T-helper 1 cell treated with Interleukin-12 subunit alpha and Interleukin-12 subunit beta and Interleukin-4 antibody, amounts not matched to agents 30 μg/mL and 1 μg/mL, for 36 hours (primary cell): ENCODE measurements around the gene GALNT12.

Experiments
- H3K27ac Mint-ChIP-seq: one replicate; pipeline ENCODE4 v1.8.0; 2021; ENCODE audit warnings: mild to moderate bottlenecking, mixed read lengths
- H3K27me3 Mint-ChIP-seq: one replicate; pipeline ENCODE4 v1.8.0; 2021; ENCODE audit warnings: low read depth, mixed read lengths
- H3K36me3 Mint-ChIP-seq: one replicate; pipeline ENCODE4 v1.8.0; 2021; ENCODE audit warnings: low read depth, mixed read lengths
- H3K4me1 Mint-ChIP-seq: one replicate; pipeline ENCODE4 v1.8.0; 2021; ENCODE audit warnings: low read depth, mixed read lengths
- H3K4me3 Mint-ChIP-seq: one replicate; pipeline ENCODE4 v1.8.0; 2021; ENCODE audit warnings: mild to moderate bottlenecking, moderate library complexity, mixed read lengths
- H3K9me3 Mint-ChIP-seq: one replicate; pipeline ENCODE4 v1.8.0; 2021; ENCODE audit warnings: mixed read lengths

Gene GALNT12

DNA sequence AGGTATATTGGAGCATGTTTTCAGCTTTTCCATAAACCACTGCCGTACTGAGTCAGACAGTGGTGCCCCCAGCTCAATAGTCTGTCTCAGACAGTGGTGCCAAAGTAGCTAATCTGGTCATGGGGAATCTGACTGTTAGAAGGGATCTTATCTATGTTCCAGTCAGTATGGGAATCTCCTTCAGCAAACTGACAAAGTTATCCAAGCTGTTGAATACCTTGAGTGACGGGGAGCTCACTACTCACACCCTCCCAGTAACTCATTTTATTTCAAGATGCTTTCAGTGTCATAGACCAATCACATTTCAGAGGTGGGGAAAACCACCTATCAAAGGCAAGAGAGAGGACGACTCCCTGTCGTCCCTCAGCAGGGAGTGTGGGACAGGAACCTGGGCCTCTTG, 29.9 kb upstream of the GALNT12 start:
- no peaks in the 10 kb centered on the region for H3K4me1 Mint-ChIP-seq
- H3K27ac Mint-ChIP-seq, result no peak overlapping the region

DNA sequence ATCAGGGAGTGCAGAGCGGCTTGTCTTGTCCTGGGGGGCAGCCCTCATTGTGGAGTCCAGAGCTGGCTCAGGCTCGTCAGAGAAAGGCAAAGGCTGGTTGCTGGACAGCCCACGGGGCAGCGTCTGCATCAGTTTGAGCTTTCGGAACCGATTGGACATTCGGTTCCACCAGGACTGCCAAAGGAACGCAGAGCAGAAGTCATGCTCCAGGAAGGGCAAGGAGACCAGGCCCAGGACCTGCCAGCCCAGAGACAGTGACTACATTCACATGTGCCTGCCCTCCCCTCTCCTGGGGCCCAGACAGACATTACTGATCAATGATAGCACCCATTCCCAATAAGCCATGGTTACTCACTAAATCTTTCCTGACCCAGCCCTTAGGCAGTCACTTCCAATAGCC, 29.2 kb upstream of the GALNT12 start:
- Mint-ChIP-seq H3K4me3 (no peak overlapping the region), H3K36me3 (no peaks in the 10 kb centered on the region), H3K27ac (no peak overlapping the region), H3K9me3 (no peaks in the 10 kb centered on the region), H3K27me3 (no peaks in the 10 kb centered on the region), H3K4me1 (no peaks in the 10 kb centered on the region)

More for the DNA sequence above, 29.9 kb upstream of the GALNT12 start:
- H3K36me3 Mint-ChIP-seq, result no peaks in the 10 kb centered on the region
- no peaks in the 10 kb centered on the region for H3K27me3 Mint-ChIP-seq
- H3K4me3 Mint-ChIP-seq, result no peak overlapping the region
- no peaks in the 10 kb centered on the region for H3K9me3 Mint-ChIP-seq

DNA sequence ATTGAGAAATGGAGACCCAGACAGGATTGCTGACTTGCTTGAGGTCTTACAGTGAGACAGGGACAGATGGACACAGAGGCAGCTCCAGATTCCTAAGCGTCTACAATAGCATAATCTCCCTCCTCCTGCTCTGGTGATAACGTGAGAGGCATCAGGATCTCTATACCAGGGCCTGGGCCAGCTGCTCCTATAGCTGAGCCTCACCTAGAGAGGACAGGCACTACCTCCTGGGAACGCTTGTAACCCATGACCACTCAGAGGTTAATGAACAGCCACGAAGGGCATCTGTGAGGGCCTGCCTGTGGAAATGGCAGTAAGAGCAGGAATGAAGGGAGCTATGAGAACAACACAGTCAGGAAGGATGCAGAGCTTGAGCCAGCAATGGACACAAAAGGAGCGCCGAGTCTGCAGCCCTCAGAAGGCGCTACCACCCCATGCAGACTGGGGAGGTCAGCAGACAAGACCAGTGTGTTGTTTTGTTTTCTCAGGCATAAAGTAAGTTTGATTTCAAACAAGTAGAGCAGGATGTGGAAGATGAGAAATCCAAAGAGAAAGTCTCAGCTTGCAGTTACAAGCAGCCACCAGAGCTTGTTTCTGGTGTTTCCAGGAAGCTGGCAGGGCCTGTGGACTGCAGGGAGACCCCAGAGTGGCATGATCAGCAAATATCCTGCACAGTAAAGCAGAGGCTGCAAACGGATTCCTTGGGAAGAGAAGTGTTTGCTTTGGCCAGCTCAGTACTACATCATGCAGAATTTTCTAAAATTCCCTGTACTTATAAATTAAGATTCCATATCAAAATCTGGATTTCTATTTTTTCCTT, 28.5 kb upstream of the GALNT12 start:
- no peaks in the 10 kb centered on the region for H3K4me1 Mint-ChIP-seq
- H3K4me3 Mint-ChIP-seq, result no peak overlapping the region
- no peak overlapping the region for H3K27ac Mint-ChIP-seq
- no peaks in the 10 kb centered on the region for H3K36me3 Mint-ChIP-seq
- H3K27me3 Mint-ChIP-seq, result no peaks in the 10 kb centered on the region
- H3K9me3 Mint-ChIP-seq, result no peaks in the 10 kb centered on the region

DNA sequence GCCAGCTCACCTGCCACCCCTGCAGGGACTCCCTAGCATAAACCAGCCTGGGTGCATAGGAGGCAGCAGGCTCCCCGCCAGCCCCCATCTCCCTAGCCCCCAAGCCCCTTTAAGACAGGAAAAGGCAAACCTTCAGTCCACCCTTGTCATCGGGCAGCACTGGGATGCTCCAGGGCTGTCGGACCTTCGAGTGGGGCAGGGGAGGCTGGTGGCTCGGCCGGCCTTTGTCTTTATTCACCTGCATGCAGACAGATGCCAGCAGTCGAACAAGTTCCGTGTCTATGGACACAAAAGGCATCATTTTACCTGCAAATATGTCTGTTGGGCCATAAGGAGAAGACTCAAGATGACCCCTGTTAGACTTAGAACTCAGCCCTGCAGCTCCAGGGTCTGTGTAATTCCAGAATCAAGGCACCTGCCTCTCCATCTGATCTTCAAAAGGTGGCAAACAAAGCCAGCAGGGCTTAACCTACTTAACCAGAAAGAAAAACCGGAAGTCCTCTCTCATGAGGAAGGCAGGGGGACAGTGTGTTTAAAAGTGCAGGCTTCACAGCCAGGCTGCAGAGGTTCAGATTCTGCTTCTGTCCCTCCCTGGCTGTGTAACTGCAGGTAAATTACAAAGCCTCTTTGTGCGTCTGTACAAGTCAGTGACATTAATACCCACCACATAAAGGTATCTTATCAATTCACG, 27.3 kb upstream of the GALNT12 start:
- H3K4me3 Mint-ChIP-seq, result no peak overlapping the region
- no peaks in the 10 kb centered on the region for H3K27me3 Mint-ChIP-seq
- H3K36me3 Mint-ChIP-seq, result no peaks in the 10 kb centered on the region
- H3K27ac Mint-ChIP-seq, result no peak overlapping the region
- no peaks in the 10 kb centered on the region for H3K4me1 Mint-ChIP-seq
- no peaks in the 10 kb centered on the region for H3K9me3 Mint-ChIP-seq

DNA sequence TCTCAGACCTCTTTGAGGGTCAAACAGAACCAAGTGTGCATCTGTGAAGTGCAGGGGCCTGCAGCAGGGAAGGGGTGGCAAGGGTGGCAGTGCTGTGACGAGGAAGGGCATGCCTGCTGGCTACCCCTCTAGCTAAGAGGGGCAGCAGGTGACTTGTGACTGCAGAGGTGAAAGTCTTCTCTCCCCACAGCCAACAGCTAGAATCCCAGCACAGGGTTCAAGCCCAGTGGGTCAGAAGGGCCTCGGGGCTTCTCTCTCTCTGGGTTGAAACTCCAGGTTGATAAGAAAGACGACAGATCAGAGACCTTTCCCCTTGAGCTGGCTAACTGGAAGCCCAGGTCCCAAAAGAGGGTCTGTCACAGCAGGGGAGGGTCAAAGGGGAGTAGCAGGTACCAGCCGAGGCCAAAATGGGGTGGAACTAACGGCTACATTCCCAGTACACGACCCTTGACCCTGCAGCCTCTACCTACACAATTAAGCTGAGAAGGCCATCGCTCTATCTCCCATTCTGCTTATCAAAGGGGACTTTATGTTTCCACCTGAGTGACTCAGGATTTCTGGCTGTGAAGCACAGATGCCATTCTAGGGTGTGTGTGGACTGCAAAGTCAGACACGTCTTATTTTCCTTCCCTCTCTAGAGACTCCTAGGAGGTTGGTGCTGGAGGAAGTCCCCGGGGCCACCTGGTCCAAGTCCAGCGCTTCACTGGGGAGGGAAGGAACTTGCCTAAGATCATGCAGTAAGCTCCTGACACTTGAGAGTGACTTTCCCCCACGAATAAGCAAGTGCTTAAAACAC, 25.7 kb upstream of the GALNT12 start:
- no peak overlapping the region for H3K27ac Mint-ChIP-seq
- H3K9me3 Mint-ChIP-seq, result no peaks in the 10 kb centered on the region
- no peak overlapping the region for H3K4me3 Mint-ChIP-seq
- no peaks in the 10 kb centered on the region for H3K4me1 Mint-ChIP-seq
- no peaks in the 10 kb centered on the region for H3K27me3 Mint-ChIP-seq
- H3K36me3 Mint-ChIP-seq, result no peaks in the 10 kb centered on the region

DNA sequence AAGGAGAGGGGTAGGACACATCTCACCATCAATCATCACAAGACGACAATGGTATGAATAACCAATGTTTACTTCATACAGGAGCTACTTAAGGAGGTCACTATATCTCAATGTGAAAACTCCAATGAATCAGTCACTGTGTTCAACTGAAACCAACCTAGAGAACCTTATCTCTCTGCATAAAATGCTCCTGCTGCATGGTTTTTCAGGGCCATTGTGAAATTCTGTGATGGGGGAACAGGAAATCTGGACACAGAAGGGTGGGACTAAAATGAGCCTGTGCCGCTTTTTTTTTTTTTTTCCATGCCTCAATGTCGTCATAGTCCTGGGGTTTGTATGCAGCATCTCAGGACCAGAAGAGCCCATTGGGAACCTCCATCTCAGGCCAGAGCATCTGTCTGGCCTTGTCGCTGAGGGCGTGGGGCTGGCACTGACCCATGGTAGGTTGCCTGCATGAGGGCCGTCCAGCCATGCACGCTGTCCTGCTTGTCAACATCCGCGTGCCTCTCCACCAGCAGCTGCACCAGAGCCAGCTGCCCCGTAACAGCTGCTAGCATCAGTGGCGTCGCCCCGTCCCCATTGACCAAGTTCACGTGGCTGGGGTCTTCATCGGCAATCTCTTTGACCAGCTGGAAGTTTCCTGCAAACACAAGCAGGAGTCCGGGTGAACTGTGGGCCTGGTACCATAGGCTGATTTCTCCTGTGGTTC, 23.8 kb upstream of the GALNT12 start:
- Mint-ChIP-seq H3K36me3 (no peaks in the 10 kb centered on the region), H3K27me3 (no peaks in the 10 kb centered on the region), H3K27ac (no peak overlapping the region), H3K9me3 (no peaks in the 10 kb centered on the region), H3K4me1 (no peaks in the 10 kb centered on the region), H3K4me3 (no peak overlapping the region)

DNA sequence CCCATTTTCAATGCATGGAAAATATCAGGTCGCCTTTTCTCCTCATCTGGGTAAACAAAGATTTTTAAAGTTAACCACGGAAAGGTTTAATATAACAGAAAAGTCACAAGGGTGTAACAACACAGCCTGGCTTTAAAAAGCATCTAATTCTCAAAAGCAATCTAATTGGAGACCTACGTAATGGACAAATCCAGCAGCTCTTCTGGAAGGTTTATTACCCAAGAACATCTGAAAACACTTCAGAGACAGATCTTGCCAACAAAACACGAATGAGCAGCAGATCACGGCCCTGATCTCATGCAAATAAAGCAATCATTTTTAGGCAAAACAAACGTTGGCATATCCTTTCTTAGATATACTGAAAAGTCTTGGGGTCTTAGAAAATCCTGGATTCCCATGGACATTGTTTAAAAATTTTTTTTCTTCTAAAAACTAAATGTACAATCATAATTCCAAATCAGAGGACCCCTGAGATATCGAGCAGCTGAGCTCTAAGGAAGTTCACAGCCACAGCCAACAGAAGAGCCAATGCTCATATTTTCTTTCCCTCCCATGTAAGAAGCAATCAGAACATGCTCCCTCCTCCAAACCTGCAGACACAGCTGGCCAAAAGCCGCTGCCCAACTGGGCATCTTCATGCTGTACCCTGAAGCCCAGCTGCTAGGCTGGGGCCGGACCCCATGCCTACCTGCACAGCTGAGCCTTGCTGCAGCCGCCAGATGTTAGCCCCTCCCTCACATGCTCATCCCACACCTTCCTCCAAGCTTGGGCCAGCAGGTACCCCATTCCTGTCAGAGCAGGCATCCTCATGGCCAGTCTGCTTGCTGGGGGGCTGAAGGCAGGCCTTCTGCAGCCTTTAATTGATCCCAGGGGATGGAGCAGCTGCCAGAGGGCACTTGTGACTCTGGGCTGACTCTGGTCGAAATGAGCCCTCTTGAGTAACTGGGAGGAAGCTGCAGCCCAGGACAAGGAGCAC, 22.4 kb upstream of the GALNT12 start:
- no peak overlapping the region for H3K27ac Mint-ChIP-seq
- H3K9me3 Mint-ChIP-seq, result no peaks in the 10 kb centered on the region

DNA sequence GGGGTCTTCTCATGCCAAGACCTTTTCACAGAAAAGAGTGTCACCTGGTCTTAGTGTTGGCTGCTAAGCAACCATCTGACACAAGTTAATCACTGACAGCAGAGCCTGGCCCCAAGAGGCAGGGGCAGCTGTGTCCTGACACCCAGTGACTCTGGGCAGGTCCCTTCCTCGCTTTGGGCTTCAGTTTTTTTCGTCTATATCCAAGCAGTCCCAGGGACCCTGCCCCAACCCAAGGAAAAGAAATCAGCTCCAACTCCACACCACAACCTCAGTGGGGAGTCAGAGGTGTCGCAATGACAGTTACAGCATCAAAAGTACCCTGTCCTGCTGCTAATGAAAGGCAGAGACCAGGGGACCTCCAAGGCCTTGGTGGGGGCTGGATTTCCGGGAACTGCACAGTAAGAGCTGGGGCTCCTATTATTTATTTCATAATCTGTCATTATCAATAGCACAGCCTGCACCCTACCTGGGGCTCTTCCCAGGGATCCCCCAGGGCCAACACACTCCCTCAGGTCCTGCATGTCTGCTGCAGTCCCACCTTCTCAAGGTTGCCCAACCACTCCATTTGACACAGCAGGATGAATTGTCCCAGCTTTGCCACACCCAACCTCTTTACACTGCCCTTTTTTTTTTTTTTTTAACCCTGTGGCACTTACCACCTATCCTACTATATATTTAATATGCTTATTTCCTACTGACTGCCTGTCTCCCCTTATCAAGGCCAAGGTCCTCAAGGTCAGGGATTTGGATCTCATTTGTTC, 20.5 kb upstream of the GALNT12 start:
- no peaks in the 10 kb centered on the region for H3K36me3 Mint-ChIP-seq
- no peak overlapping the region for H3K4me3 Mint-ChIP-seq
- H3K4me1 Mint-ChIP-seq, result peaks cover 4% of the 10 kb centered on the region
- no peak overlapping the region for H3K27ac Mint-ChIP-seq
- H3K27me3 Mint-ChIP-seq, result no peaks in the 10 kb centered on the region
- H3K9me3 Mint-ChIP-seq, result no peaks in the 10 kb centered on the region

More for the DNA sequence above, 22.4 kb upstream of the GALNT12 start:
- H3K27me3 Mint-ChIP-seq, result no peaks in the 10 kb centered on the region
- no peaks in the 10 kb centered on the region for H3K36me3 Mint-ChIP-seq
- H3K4me1 Mint-ChIP-seq, result no peaks in the 10 kb centered on the region
- H3K4me3 Mint-ChIP-seq, result no peak overlapping the region

DNA sequence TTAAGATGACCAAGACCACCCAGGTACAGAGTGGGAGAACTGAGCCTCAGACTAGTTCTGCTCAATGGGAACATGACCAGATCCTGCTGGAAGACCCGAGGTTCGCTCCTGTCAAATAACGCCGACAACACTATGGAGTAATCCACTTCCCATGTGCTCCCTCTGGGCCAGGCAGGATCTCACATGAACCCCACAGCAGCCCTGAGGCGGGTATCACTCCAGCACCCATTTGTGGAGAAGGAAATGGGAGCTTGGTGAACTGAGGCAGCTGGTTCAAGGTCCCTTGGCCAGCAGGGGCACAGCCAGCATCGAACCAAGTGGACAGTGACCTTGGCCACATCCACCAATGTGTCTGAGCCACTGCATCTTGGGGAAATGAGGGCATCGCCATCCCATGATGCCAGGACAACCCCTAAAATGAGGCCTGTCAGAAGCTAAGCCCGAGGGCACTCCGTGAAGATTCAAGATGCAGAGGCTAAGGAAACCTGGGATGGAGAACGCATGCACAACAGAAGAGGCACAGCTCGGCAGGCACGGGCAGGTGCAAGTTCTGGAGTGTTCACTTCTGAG, 19.6 kb upstream of the GALNT12 start:
- Mint-ChIP-seq H3K9me3 (no peaks in the 10 kb centered on the region), H3K27ac (no peak overlapping the region), H3K4me1 (peaks cover 8% of the 10 kb centered on the region), H3K4me3 (no peak overlapping the region), H3K36me3 (no peaks in the 10 kb centered on the region), H3K27me3 (no peaks in the 10 kb centered on the region)

DNA sequence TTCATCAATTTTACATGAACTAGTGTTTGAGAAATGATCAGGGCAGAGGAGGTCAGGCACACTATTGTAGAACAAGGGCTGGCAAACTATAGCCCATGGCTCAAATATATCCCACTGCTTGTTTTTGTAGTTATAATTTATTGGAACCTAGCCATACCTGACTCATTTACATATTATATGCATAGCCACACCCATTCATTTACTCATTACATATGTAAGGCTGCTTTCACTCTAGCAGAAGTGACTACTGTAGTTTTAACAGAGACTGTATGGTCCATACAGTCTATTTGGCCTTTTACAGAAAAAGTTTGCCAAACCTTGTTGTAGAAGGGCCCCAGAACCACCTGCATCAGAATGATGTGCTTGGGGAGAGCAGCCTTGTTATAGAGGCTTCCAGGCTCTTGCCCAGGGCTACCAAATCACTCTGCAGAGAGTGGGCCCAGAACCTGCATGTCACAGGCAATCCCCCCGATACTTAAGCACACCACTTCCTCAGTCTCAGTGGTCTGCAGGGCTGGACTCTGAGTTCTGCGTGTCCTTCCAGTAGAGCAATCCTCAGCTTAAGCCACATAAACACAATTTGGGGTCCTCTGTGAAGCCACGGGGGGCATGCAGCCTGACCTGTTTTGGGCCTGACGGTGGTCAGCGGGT, 17.9 kb upstream of the GALNT12 start:
- peaks cover 8% of the 10 kb centered on the region for H3K4me1 Mint-ChIP-seq
- H3K4me3 Mint-ChIP-seq, result no peak overlapping the region
- peaks cover 5% of the 10 kb centered on the region for H3K27me3 Mint-ChIP-seq
- H3K36me3 Mint-ChIP-seq, result no peaks in the 10 kb centered on the region
- no peak overlapping the region for H3K27ac Mint-ChIP-seq
- H3K9me3 Mint-ChIP-seq, result no peaks in the 10 kb centered on the region

DNA sequence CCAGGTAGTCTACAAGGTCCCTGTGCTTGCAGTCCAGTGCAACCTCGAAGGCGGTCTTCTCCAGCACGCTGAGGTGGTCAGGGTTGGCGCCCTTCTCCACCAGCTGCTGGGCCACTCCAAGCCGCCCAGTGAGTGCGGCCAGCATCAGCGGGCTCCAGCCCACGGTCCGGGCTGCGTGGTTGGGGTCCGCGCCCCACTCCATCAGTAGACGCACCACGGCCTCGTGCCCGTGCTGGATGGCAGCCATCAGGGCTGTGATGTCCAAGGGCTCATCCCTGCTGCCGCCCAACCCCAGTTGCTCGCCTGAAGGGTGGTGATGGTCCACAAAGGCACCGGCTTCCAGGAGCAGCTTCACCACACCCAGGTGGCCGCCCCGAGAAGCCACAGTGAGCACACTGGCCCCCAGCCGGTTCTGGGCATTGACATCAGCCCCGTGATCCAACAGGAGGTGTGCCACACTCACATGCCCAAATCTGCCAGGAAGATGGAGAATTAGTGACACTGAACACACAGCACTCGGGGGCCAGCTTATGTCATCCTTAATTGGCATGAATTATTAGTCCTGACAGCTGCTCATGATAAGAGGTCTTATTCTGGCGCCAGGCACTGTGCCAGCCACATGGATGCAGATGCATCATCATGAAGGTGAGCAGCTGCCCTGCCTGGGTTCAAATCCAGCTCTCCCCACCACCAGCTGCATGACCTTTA, 17.2 kb upstream of the GALNT12 start:
- peaks cover 12% of the 10 kb centered on the region for H3K27me3 Mint-ChIP-seq
- no peaks in the 10 kb centered on the region for H3K9me3 Mint-ChIP-seq
- H3K4me1 Mint-ChIP-seq, result peaks cover 11% of the 10 kb centered on the region
- no peak overlapping the region for H3K4me3 Mint-ChIP-seq
- H3K27ac Mint-ChIP-seq, result no peak overlapping the region
- no peaks in the 10 kb centered on the region for H3K36me3 Mint-ChIP-seq
